ENCODE measurements around the gene SPI1. TPM values are rescaled to one million over a fixed set of nuclear protein-coding genes. Genes with fewer than 3 reads are reported as not detected.

Gene SPI1
- total RNA-seq, 2 experiments from 2014 or later = 71.2 to 79.6 TPM

DNA sequence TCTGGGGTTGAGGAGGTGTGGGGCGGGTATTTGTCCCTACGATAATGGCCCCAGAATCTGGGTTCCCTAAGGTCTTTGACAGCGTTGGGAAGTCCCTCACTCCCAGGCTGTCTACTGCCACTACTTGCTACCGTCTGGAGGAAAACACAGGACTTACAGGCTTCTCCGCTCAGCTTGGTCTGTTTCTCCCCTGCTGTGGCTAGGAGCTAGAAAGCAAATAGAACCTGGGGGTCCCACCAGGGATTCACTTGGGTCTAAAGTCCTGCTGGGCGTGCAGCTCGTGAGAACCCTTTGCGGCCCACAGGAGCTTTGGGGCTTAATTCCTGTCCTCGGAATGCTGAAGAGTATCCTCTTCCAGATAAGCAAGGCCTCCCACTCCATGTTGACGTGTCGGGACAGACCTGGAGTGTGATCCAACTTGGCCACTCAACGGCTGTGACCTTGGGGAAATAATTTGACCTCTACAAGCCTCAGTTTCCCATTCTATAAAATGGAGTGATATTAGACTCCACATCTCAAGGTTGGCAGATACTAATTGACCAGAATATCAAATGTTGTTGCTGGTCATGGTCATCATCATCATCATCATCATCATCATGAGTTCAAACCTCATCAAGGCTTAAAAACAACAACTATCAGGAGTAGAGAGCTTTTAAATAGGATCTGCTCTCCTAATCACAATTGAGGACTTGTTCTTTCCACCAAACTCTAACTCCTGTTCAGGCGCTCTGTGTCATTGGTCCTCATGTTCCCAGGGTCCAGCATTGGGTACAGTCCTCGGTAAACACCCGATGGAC lies 24.2 kb downstream of the SPI1 start:
- Histone ChIP-seq H3K36me3 (ENCODE audit: insufficient read depth, low read length) (peaks cover 26% of the 10 kb centered on the region), H4K20me1 (ENCODE audit: insufficient read depth, low read length) (no peaks in the 10 kb centered on the region), H3K4me2 (ENCODE audit: low read length) (no peak overlapping the region), H2AFZ (ENCODE audit: low read length) (no peak overlapping the region), H3K27ac (ENCODE audit: low read depth, low read length, poor library complexity, severe bottlenecking) (no peak overlapping the region), H3K79me2 (ENCODE audit: insufficient read depth, low read depth, low read length) (no peaks in the 10 kb centered on the region), H3K4me1 (ENCODE audit: insufficient read depth, low read length, poor library complexity, severe bottlenecking) (no peaks in the 10 kb centered on the region), H3K9me3 (ENCODE audit: low read length) (no peaks in the 10 kb centered on the region), H3K9me2 (ENCODE audit: insufficient read depth, low read length) (no peaks in the 10 kb centered on the region), H3K4me3 (ENCODE audit: low read depth, low read length, poor library complexity, severe bottlenecking) (no peak overlapping the region)
- BruUV-seq (replicated peaks) = no TSS peak
- POLR2A ChIA-PET = interaction anchor here (0.9 kb wide), 1 partner anchor 14 kb away, joined by 3 read pairs; no protein-coding TSS in a partner anchor
- DNase-seq (ENCODE audit: low spot score) = no peak
- CTCF ChIA-PET (ENCODE audit: unreplicated experiment) = no interaction called here
- intact Hi-C loops (cut with micrococcal nuclease; ENCODE audit: unreplicated experiment) = no loop called here
- TF ChIP-seq, protein P1, sequence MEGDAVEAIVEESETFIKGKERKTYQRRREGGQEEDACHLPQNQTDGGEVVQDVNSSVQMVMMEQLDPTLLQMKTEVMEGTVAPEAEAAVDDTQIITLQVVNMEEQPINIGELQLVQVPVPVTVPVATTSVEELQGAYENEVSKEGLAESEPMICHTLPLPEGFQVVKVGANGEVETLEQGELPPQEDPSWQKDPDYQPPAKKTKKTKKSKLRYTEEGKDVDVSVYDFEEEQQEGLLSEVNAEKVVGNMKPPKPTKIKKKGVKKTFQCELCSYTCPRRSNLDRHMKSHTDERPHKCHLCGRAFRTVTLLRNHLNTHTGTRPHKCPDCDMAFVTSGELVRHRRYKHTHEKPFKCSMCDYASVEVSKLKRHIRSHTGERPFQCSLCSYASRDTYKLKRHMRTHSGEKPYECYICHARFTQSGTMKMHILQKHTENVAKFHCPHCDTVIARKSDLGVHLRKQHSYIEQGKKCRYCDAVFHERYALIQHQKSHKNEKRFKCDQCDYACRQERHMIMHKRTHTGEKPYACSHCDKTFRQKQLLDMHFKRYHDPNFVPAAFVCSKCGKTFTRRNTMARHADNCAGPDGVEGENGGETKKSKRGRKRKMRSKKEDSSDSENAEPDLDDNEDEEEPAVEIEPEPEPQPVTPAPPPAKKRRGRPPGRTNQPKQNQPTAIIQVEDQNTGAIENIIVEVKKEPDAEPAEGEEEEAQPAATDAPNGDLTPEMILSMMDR (conservative IDR thresholded peaks at IDR 0.05; ENCODE audit: low read length) = no peak
- TF ChIP-seq EZH2phosphoT487 (IDR thresholded peaks at IDR 0.05; ENCODE audit: borderline replicate concordance, low read depth, low read length) = no peak

DNA sequence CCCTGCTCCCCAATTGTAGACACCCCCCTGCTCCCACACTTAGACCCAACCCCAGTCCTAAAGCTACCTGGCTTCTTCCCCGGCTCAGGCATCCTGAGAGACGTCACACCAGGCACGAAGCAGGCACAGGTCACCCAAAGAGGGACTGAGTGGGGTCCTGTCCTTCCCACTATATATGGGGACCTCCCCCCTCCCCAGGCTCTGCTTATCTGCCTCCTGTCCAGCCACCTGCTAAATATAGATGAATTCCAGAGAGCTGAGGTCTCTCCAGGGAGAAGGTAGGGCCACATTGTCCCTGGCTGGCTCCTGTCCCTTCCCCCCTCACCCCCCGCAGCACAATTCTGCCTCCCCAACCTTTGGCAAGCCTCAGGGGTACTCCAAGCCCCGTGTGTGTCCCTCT lies 25.8 kb downstream of the SPI1 start, which contains the start of gene MYBPC3:
Gene MYBPC3 (minus strand): TSS at position 147 of the 400 bp plus-strand sequence. CDS start 55 bp downstream, at position 92.
- CTCF ChIA-PET (ENCODE audit: unreplicated experiment) = no interaction called here
- no peak for TF ChIP-seq EZH2phosphoT487 (IDR thresholded peaks at IDR 0.05; ENCODE audit: borderline replicate concordance, low read depth, low read length)
- TF ChIP-seq, protein P1 (conservative IDR thresholded peaks at IDR 0.05; ENCODE audit: low read length) = no peak
- no peak for DNase-seq (ENCODE audit: low spot score)
- intact Hi-C loops (cut with micrococcal nuclease; ENCODE audit: unreplicated experiment) = no loop called here
- Histone ChIP-seq H3K4me1 (ENCODE audit: insufficient read depth, low read length, poor library complexity, severe bottlenecking) (no peaks in the 10 kb centered on the region), H2AFZ (ENCODE audit: low read length) (no peak within 1 kb of the TSS), H3K36me3 (ENCODE audit: insufficient read depth, low read length) (peaks cover 14% of the 10 kb centered on the region), H3K4me3 (ENCODE audit: low read depth, low read length, poor library complexity, severe bottlenecking) (no peak within 1 kb of the TSS), H3K4me2 (ENCODE audit: low read length) (no peak within 1 kb of the TSS), H3K9me3 (ENCODE audit: low read length) (no peaks in the 10 kb centered on the region), H3K79me2 (ENCODE audit: insufficient read depth, low read depth, low read length) (no peaks in the 10 kb centered on the region), H4K20me1 (ENCODE audit: insufficient read depth, low read length) (no peaks in the 10 kb centered on the region), H3K9me2 (ENCODE audit: insufficient read depth, low read length) (no peaks in the 10 kb centered on the region), H3K27ac (ENCODE audit: low read depth, low read length, poor library complexity, severe bottlenecking) (no peak within 1 kb of the TSS)
- POLR2A ChIA-PET = no interaction called here
- no TSS peak for BruUV-seq (replicated peaks)
